CD4-positive, alpha-beta T cell treated with Interleukin-6 for 4 hours (primary cell): ENCODE results near the gene CHRNE.

Experiments used
- DNase-seq: peaks from one replicate; pipeline ENCODE4 v3.0.0-alpha.2; 2020; ENCODE audit warnings: mixed read lengths

The CHRNE gene

DNA sequence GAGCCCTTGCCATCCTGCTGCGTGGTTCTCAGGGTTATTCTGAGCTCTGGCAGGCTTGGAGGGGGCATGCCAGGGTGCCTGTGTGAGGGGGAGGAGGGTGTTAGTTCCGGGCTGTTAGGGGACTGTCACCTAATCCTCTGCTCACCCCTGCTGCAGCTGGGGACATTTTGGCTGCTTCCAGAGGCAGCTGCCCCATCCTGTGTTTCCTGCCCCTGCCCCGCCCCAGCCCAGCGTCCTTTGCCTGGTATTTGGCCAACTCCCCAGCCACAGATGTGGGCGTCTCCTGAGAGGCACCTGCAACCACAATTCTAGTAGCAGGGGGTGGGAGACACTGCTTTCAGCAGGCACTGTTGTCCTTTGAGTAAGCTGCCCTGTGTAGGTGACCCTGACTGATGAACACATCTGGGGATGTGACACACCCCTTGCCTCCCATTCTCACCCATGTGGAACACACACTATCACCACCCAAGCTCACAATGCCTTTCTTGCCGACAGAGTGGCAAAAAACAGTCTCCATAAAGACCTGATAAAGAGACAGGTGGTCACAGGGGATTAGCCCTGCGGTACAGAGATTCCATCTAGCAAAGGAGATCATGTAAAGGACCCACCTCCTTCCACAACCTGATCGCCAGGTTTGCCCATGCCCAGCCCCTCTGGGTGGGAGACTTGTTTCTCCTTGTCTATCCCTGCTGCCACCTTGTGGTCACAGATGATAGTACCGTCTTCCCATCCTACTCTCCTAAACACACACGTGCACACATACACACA lies at the start of gene CHRNE:
TSS of gene CHRNE (minus strand) at position 48 of the 768 bp plus-strand sequence. CDS start at position 13, 35 bp downstream.
- DNase-seq: peak; percentile 84

DNA sequence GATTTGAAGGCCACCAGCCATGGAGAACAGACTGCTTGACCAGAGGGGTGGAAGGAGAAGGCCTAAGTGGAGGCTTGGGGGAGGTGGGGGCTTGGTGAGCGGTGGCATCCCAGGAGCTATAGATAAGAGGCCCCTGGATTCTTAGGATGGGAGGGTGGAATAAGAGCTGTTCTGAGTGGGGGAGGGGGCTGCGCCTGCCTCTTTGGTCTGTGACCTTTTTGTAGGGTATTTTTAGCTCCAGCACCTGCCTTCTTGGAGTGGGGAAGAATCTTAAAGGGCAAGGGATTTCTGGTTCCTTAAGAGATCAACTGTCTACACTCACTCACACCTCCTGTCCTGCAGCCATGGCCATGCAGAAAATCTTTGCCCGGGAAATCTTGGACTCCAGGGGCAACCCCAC lies 48.6 kb upstream of the CHRNE start:
- DNase-seq: no peak

DNA sequence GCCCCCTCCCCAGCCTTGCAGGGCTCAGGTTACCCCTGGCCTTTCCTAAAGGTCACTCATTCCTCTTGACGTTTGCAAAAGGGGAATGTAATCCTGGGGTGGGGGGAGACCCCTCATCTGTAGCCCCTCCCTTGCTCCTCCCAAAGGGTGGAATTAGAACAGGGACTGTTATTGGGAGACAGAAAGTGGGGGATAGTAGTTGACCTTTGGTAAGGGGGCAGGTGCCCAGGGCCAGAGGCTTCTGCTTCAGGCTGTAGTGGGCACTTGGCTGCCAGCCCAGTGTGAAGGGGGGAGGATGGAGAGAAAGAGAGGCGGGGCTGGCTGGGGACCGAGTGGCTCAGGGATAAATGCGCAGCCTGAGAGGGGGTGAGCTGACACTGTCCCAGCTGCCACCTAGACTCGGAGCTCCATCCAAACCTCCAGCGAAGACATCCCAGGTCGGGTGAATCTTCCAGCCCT lies 47.9 kb upstream of the CHRNE start, which contains the start of gene ENO3:
TSS of gene ENO3 (plus strand) at position 374 of the 459 bp plus-strand sequence. CDS start 711 bp downstream, outside the sequence.
- DNase-seq: no peak

DNA sequence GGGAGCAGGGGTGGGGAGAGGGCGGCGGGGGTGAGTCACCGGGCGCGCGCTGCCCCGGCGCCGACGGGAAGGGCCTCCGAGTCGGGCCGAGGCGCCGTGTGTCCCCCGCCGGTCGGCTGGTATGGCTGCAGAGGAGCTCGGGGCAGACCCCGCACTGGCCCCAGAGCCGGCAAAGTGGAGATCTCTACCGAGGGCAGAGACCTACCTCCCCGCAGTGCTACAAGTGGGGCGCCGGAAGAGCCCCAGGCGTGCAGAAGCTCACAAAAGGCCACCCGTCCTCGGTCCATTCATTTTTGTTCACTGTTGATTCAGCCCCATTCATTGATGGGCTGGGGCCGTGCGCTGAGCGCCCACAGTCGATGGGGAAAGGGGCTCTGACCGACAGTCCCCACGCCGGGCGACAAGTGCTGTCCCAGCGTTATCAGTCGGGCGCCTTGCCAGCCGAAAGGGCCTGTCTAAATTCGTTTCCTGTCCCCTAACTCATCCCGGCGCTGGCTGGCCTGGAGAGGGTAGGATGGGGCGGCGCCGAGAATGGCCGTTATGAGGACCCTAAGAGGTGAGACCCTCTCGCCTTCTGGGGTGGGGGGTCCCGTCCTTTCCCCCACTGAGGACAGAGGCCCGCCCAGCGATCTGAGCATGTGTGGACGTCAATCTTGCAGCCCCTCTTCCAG lies 47.3 kb upstream of the CHRNE start:
- peak; percentile 72 for DNase-seq

DNA sequence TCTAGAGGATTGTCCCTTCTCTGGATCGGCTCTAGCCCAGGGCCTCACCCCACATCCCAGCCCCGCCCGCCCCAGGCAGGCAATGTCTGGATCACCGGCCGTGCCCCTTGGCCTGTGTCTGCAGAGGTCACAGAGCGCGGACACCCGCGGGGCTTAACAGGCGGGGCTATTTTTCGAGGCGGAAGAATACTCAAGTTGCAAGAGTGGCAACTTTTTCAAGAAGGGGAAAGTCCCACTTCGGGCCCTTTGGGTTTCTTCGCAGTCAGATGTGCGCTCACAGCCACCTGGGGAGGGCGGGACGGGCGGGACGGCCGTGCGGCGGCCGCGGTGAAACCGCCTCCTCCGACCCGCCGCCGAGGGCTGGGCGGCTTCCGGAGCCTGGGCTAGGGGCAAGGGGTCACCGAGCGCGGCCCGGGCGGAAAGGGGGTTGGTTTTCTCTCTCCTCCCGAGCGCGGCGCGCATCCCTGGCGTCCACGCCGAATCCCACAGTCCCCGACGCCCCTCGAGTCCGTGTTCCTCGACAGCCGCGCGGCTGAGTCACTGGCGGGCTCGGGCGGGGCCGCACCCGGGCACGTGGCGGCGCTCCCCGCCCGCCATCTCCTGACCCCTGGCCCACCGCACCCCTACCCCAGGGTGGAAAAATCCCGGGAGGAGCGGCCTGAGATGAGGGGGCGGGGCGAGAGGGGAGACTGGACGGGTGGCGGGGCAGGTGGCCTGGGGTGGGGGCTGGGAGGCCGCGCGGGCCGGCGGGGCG lies 46.6 kb upstream of the CHRNE start:
- peak; percentile 77 for DNase-seq

DNA sequence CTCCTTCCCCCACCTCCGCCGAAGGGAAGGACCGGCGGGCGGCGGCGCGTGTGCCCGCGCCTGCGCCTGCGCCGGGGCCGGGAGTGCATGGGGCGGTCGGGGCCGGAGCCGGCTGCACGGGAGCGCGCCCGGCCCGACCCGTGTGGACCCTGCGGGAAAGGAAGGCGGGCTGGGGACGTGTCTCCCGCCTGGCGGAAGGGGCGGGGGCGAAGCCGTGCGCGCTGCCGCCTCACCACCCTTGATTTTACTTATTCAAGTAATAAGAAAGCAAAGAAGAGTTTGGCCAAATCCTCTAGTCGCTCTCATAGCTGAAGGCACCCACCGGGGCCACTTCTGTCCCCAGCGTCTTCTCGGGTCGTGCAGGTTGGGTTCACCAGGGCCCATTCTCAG lies 46.0 kb upstream of the CHRNE start:
- peak; percentile 79 for DNase-seq

DNA sequence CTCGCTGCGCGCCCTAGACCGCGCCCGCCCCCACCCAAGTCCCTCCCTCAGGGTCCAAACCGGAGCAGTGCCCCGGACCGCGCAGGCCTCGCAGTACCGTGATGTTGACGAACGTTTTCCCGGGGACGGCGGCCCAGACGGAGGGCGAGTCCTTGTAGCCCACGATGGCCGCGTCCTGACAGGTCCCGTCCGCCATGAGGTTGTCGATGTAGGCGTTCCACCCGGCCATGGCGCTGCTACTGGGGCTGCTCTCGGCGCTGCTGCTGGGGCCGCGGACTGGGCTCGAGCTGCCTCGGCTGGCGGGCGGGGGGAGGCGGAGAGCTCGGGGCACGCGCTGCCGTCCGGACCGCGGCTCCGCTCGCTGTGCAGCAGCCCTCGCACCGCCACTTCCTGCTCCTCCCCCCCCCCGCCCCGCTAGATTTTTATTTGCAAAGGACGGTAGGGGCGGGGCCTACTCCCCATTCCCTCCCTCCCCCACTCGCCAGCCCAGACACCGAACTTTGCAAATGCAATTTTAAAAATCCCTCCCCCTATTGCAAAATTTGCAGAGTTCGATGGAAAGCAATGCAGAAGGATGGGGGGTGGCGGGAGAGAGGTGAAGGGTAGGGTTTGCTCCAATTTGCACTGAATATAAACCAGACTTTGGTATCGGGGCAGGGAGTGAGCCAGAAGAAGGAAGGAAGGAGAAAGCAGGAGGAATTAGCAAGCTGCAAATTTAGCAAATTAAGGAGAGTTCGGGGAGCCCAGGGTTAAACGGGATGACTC lies 45.5 kb upstream of the CHRNE start, which contains the start of gene PFN1:
TSS of gene PFN1 (minus strand) at position 365 of the 765 bp plus-strand sequence. CDS start at position 229, 136 bp downstream.
- peak; percentile 96 for DNase-seq

DNA sequence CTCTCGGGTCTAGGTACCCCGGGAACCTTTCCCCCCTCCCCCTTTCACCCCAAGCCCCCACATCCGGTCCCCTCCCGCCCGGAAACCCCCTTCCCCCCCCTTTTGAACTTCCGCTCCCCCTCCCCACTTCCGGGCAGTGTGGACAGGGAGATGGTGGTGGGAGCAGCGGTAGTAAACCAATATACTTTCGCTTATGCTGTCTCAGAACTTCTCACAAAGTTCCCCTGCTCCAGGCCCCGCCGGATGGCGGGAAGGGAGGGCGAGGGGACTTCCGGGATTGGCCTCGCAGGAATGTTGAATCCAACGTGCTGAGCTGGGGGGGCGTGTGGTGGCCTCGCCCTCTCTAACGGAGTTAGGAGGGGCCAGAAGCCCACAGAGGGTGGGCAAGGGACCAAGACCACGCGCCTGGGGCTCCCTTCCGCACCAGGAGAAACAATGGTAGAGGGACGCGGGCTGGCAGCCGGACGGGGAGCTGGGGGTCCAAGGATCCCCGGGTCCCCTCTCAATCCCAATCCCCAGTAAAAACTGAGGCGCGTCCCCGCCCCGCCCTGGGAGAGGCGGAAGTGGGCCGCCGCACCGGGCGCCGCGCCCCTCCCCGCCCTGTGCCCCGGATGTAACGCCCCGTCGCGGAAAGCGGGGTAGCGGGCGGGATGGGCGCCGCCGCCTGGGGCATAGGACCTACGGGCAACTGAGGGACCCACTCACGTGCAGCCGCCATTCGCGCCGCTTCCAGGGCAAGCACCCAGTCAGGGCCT lies 44.7 kb upstream of the CHRNE start:
- peak; percentile 77 for DNase-seq

DNA sequence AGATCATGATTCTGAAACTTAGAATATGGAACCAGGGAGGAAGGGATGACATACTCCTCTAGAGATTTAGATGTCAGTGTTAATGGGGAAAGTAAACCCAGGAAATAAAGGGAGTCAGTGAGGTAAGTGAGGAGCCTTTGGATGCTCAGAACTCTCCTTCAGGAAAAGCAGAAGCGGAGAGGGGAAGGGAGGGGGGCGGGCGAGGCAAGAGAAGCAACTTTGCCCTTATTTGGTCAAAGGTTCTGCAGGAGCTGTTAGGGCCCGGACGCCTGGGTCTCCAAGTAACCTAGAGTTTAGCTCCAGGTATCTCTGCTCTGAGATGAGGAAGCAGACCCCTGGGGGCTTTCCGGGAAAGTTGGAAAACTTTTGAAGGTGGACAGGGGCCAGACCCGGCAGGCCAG lies 44.1 kb upstream of the CHRNE start:
- DNase-seq: no peak

DNA sequence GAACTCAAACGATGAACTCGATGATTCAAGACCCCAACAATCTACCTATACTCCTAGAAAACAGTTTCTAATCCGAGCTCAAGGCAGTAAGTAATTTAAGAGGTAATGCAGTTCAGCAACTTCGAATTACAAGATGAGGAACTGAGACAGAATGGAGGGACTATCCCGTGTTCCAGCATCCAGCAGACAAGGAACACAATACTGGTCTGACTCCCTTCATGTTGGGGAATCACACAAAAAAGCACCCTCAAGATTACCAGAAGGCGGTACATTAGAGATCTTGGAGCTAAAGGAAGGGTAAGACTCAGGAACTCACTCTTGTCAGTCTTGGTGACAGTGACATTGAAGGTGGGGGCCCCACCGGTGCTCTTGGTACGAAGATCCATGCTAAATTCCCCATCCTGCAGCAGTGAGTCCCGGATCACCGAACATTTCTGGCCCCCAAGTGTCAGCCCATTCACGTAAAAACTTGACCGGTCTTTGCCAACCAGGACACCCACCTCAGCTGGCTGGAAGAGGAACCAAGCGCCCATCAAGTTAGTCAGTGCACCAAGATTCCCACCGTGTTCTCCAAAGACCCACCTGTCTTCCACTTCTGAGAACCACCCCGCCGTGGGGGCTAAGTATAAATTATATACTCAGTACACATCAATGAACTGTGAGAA lies 43.5 kb upstream of the CHRNE start:
- no peak for DNase-seq

DNA sequence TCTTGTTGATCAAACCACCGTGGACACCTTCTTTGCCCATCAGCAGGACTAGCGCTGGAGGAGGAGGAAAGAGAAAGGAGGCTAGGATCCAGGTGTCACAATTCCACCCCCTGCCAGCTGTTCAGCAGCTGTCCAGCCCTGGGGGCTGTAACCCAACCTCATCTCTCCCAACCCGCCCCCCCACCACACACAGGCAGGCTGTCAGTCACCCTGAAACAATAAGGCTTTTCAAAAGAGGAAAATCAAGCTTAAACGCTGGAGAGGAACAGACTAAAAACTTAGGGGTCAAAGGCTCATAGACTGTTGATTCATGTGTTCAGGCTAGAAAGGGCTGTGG lies 43.0 kb upstream of the CHRNE start:
- no peak for DNase-seq

DNA sequence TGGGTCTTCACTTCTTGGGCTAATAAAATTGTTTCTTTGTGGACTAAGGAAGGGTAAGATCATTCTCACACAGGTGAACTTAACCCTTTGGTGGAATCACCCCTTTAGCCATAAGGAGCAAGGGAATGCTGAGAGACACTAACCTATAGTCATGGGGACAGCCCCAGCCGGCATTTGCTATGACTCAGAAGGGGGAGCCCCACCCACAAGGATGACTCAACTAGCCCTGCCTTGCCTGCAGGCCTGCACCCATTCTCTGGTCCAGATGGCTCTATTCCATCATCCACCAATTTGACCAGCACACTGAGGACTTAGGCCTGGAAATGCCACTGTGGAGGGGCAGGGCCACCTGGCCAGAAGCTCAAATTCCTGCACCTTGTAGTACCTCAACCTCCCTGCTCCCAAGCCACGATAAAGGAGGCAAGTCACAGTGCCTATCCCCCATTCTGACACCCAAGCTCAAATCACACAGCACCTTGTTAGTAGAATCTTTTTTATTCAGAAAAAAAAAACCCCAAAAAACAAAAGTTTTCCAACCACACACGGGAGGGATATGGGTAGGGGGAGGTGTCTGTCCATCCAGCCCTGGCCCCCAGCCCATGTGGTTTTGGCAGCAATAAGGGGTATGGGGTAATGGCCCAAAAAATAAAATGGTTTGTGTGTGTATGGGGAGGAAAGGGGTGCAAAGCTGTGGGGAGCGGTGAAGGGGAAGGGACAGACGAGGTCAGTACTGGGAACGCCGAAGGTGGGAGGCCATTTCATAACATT lies 42.5 kb upstream of the CHRNE start:
- peak; percentile 86 for DNase-seq

DNA sequence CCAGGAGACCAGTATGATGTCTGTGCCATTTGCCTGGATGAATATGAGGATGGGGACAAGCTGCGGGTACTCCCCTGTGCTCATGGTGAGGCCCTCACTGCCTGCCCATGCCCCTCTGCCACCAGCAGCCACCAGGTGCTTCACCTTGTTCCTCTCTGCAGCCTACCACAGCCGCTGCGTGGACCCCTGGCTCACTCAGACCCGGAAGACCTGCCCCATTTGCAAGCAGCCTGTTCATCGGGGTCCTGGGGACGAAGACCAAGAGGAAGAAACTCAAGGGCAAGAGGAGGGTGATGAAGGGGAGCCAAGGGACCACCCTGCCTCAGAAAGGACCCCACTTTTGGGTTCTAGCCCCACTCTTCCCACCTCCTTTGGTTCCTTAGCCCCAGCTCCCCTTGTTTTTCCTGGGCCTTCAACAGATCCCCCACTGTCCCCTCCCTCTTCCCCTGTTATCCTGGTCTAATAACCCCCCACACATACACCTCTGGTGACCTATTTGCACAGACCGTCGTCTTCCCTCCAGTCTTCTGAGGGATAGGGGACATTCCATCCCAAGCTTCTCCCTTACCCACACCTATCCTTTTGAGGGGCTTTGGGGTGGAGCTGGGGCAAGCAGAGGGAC lies 41.8 kb upstream of the CHRNE start:
- DNase-seq: peak; percentile 13

DNA sequence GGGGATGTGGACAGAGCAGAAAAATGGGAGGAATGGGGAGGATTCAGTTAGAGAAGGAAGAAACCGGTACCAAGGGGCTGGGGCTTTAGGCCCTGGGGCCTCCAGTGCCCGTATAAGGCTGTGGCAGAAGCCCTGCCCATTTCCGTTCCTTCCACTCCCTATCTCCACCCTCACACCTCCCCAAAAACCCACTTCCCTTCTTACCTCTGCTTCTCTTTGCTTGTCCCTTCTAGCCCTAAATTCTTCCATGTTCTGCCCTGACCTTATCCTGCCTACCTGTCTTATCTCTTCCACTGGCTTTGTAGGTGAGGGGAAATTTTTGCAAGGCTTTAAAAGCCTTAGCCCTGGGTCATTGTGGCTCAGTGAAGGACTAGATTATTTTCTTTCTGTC lies 41.3 kb upstream of the CHRNE start:
- DNase-seq: peak; percentile 69

DNA sequence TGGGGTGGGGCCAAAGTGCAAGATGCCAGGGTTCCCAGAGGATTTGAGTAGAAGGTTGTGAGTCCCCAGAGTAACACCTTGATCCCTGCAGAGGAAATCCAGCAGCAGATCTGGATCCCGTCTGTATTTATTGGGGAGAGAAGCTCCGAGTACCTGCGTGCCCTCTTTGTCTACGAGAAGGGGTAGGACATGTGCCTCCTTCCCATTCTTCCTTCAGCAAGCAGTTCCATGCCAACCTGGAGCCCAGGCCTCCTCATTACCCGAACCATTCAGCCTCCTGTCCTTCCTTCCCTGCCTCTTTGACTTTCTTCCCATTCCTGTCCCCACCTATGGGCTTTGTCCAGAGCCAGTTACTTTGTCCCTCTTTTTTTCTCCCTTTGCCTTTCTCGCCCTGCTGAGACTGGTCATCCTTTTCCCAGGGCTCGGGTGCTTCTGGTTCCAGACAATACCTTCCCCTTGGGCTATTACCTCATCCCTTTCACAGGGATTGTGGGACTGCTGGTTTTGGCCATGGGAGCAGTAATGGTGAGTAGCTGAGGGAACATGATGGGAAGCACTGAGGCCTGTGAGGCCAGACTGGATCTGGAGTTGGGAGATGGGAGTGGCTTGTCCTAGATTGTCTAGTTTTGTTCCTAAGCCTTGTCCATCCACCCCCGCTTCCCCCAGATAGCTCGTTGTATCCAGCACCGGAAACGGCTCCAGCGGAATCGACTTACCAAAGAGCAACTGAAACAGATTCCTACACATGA lies 40.0 kb upstream of the CHRNE start:
- no peak for DNase-seq

DNA sequence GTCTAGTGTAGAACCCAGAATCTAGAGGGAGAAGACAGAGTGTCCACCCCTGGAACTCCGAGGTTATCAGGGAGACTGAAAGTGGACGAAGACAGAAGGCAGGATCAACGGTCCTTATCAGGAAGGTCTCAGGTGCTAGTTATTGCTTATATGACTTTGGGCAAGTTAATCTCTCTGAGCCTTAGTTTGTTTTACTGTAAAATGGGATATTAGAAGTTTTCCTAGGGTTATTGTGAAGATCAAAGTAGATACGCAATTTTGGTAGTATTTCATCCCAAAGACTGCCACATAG lies 38.4 kb upstream of the CHRNE start:
- no peak for DNase-seq

DNA sequence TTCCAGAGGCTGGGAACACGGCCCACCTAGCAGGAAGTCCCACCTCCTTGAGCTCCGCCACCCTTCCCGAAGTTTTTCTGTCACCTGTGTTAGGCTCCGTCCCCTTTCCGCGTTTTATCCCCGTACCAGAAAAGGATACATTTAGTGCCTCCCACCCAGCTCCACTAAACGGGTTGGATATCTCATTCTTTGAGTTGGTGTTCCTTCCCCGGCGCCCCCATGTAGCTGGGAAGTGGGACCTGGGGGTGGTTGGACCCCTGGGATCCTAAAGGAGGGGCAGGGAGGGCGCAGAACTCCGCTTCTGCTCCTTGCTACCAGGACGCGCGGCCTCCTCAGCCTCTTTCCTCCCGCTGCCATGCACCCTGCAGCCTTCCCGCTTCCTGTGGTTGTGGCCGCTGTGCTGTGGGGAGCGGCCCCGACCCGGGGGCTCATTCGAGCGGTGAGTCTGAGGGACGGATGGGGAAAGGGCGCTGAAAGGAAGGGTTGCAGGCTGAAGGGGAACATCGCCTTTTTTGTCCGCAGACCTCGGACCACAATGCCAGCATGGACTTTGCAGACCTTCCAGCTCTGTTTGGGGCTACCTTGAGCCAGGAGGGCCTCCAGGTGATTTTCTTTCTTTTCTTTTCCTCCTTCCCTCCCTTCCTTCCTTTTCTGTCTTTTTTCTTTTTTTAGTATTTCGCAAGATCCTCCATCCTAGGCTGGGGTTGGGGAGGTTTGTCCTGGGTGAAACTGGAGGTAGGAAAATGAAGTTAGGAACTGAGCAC lies 37.8 kb upstream of the CHRNE start:
- DNase-seq: peak; percentile 64

DNA sequence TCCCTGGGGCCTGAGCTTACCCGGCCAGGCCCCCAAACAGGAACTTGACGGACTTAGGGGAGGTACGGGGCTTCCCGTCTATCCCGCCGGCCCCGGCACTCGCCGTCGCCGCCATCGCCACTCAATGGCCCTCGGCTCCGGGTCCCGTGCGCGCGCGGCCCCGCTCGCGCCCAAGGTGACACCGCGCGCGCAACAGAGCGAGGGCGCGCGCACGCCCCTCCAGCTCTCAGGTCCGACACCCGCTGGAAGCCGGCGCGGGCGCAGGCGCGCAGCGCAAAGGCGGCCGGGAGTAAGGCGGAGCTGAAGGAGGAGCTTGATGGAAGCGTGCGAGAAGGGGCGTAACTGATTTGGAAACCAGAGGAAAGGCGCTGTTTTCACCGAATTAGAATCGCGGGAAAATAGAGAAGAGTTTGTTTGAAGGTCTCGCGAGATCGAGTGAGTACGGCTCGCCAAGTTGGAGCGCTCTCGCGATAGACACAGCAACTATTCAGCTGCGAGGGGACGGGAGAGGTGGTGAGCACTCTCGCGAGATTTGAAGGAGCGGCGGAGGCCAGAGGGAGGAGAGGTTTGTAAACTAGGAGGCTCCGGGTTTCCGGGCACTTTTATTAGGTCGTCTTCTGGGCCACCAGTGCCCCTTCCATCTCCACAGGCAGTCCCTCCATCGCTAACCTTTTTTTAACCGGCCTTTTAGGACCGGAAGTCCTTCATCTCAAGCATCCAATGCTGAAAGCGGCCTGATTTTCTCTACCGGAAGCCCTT lies 37.1 kb upstream of the CHRNE start, which contains the start of the genes RNF167 and SLC25A11:
TSS of gene RNF167 (plus strand) at position 473 of the 759 bp plus-strand sequence. CDS start 642 bp downstream, outside the sequence.
TSS of gene SLC25A11 (minus strand) at position 251 of the 759 bp plus-strand sequence. CDS start at position 115, 136 bp downstream.
- DNase-seq: peak; percentile 95
